HEK293 (cell line): ENCODE data around the gene GPLD1.

Experiments used
- BCL11A ChIP-seq: fragments of 450-650 bp; formaldehyde crosslinking; IDR thresholded peaks from 2 replicates; pipeline ENCODE4 v1.5.1; 2016; ENCODE audit warnings: low read depth, missing biosample characterization, missing genetic modification characterization
- GLI2 ChIP-seq: fragments of 450-650 bp; formaldehyde crosslinking; IDR thresholded peaks from 2 replicates; pipeline ENCODE4; 2017; ENCODE audit warnings: missing biosample characterization, missing genetic modification characterization, low read depth, borderline replicate concordance
- GLIS2 ChIP-seq: fragments of 450-650 bp; formaldehyde crosslinking; IDR thresholded peaks from 2 replicates; pipeline ENCODE4 v1.5.1; 2016; ENCODE audit warnings: missing biosample characterization, missing genetic modification characterization
- INSM2 ChIP-seq: fragments of 450-650 bp; formaldehyde crosslinking; IDR thresholded peaks from 2 replicates; pipeline ENCODE4 v1.5.1; 2016; ENCODE audit warnings: missing biosample characterization, missing genetic modification characterization
- OSR2 ChIP-seq: fragments of 450-650 bp; formaldehyde crosslinking; IDR thresholded peaks from 2 replicates; pipeline ENCODE4 v1.5.1; 2016; ENCODE audit warnings: missing biosample characterization, missing genetic modification characterization
- PBX3 ChIP-seq: sonication (generic); formaldehyde crosslinking; IDR thresholded peaks from 2 replicates; pipeline ENCODE4 v1.8.1; 2022; ENCODE audit warnings: mild to moderate bottlenecking, moderate library complexity, missing genetic modification reagents
- PRDM1 ChIP-seq: fragments of 450-650 bp; formaldehyde crosslinking; IDR thresholded peaks from 2 replicates; pipeline ENCODE4; 2016; ENCODE audit warnings: missing biosample characterization, missing genetic modification characterization
- SCRT2 ChIP-seq: fragments of 450-650 bp; formaldehyde crosslinking; IDR thresholded peaks from 2 replicates; pipeline ENCODE4 v1.5.1; 2016; ENCODE audit warnings: missing biosample characterization, missing genetic modification characterization
- SP3 ChIP-seq: fragments of 450-650 bp; formaldehyde crosslinking; IDR thresholded peaks from 2 replicates; pipeline ENCODE4 v1.5.1; 2016; ENCODE audit warnings: missing biosample characterization, missing genetic modification characterization
- ZBTB44 ChIP-seq: fragments of 450-650 bp; IDR thresholded peaks from 2 replicates; pipeline ENCODE4 v1.5.1; 2018; ENCODE audit warnings: missing biosample characterization, mild to moderate bottlenecking, missing genetic modification characterization
- ZBTB48 ChIP-seq: fragments of 450-650 bp; formaldehyde crosslinking; IDR thresholded peaks from 2 replicates; pipeline ENCODE4 v1.5.1; 2016; ENCODE audit warnings: missing biosample characterization, missing genetic modification characterization
- ZFHX2 ChIP-seq: fragments of 450-650 bp; formaldehyde crosslinking; conservative IDR thresholded peaks from 2 replicates; pipeline ENCODE4 v1.5.1; 2016; ENCODE audit warnings: missing biosample characterization, missing genetic modification characterization
- ZNF18 ChIP-seq: fragments of 450-650 bp; formaldehyde crosslinking; IDR thresholded peaks from 2 replicates; pipeline ENCODE4 v1.5.1; 2016; ENCODE audit warnings: missing biosample characterization, missing genetic modification characterization
- ZNF2 ChIP-seq: fragments of 450-650 bp; formaldehyde crosslinking; IDR thresholded peaks from 2 replicates; pipeline ENCODE4 v1.5.1; 2016; ENCODE audit warnings: missing biosample characterization, missing genetic modification characterization
- ZNF398 ChIP-seq: fragments of 450-650 bp; formaldehyde crosslinking; IDR thresholded peaks from 2 replicates; pipeline ENCODE4 v1.5.1; 2017; ENCODE audit warnings: missing biosample characterization, missing genetic modification characterization
- ZNF513 ChIP-seq: fragments of 450-650 bp; IDR thresholded peaks from 2 replicates; pipeline ENCODE4 v1.5.1; 2018; ENCODE audit warnings: missing biosample characterization, missing genetic modification characterization
- ZNF521 ChIP-seq: fragments of 450-650 bp; formaldehyde crosslinking; IDR thresholded peaks from 2 replicates; pipeline ENCODE4 v1.5.1; 2017; ENCODE audit warnings: missing biosample characterization, mild to moderate bottlenecking, missing genetic modification characterization
- ZNF529 ChIP-seq: fragments of 450-650 bp; formaldehyde crosslinking; IDR thresholded peaks from 2 replicates; pipeline ENCODE4 v1.5.1; 2017; ENCODE audit warnings: missing genetic modification characterization, missing biosample characterization; ENCODE audit not compliant: insufficient replicate concordance
- ZNF639 ChIP-seq: fragments of 450-650 bp; formaldehyde crosslinking; IDR thresholded peaks from 2 replicates; pipeline ENCODE4 v1.5.1; 2016; ENCODE audit warnings: missing biosample characterization, missing genetic modification characterization
- ZNF692 ChIP-seq: fragments of 450-650 bp; formaldehyde crosslinking; IDR thresholded peaks from 2 replicates; pipeline ENCODE4 v1.5.1; 2016; ENCODE audit warnings: missing biosample characterization, missing genetic modification characterization
- ZNF768 ChIP-seq: fragments of 450-650 bp; formaldehyde crosslinking; IDR thresholded peaks from 2 replicates; pipeline ENCODE4 v1.5.1; 2018; ENCODE audit warnings: missing biosample characterization, mild to moderate bottlenecking, missing genetic modification characterization
- ZSCAN30 ChIP-seq: fragments of 450-650 bp; IDR thresholded peaks from 2 replicates; pipeline ENCODE4 v1.5.1; 2018; ENCODE audit warnings: missing biosample characterization, mild to moderate bottlenecking, missing genetic modification characterization, moderate library complexity
- ZSCAN5A ChIP-seq: fragments of 450-650 bp; formaldehyde crosslinking; IDR thresholded peaks from 2 replicates; pipeline ENCODE4 v1.5.1; 2016; ENCODE audit warnings: missing biosample characterization, missing genetic modification characterization

The GPLD1 gene

GRCh38 chr6:24494821-24495795 lies 5.7 kb upstream of the GPLD1 start, which contains the start of gene ALDH5A1 (continued):
- TF ChIP-seq ZNF768 (tag by site-specific recombination) (peak; percentile 95; the same call in 1 of the 2 replicates), SCRT2 (tag by site-specific recombination) (no peak), OSR2 (tag by site-specific recombination) (no peak), ZSCAN5A (tag by site-specific recombination) (peak; percentile 73; the same call in 1 of the 2 replicates), ZNF2 (tag by site-specific recombination) (peak; percentile 80), ZNF18 (tag by site-specific recombination) (no peak), ZBTB44 (tag by site-specific recombination) (0 out of 2 replicates have a peak, but pooled peaks have one; percentile 3), ZNF398 (tag by site-specific recombination) (peak; percentile 6; the same call in 1 of the 2 replicates), ZFHX2 (peak; percentile 89; the same call in 1 of the 2 replicates), ZNF639 (tag by site-specific recombination) (no peak), PBX3 (peak; percentile 90), GLI2 (no peak), INSM2 (tag by site-specific recombination) (peak; percentile 66; the same call in 1 of the 2 replicates), ZNF521 (tag by site-specific recombination) (no peak), ZNF692 (peak; percentile 97), ZSCAN30 (tag by site-specific recombination) (peak; percentile 71; the same call in 1 of the 2 replicates), ZBTB48 (tag by site-specific recombination) (peak; percentile 61), SP3 (no peak), ZNF529 (no peak), GLIS2 (tag by site-specific recombination) (peak; percentile 76), ZNF513 (peak; percentile 12; the same call in 1 of the 2 replicates), BCL11A (tag by site-specific recombination) (no peak), PRDM1 (tag by site-specific recombination) (peak; percentile 68)
